ENCODE data around the gene UBE3B.
"Not testable (repeated sequence)": the region's sequence is repeated elsewhere in the genome, so short reads cannot be mapped to it uniquely, and the experiment has no call there.

Gene UBE3B

DNA sequence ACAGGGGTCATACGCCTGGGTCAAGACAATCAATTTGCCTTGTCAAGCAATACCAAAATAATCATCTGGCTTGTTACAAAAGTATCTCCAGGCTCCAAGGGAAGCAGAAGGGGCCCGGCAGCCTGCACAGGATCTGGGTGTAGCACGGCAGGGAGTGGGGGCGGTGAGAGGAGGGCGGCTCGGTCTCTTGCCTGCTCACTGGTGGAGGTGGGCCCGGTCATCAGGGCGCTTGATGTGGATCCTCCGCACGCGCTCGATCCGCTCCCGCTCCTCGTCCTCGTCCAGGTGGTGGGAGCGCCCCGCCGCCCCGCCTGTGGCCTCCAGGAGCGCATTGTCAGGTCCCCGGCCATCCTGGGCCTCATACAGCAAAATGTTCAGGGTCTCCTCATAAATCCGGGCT is 26.0 kb upstream of the UBE3B start:
- no peak for FAIRE-seq

GRCh38 chr12:109452489-109452888 is 24.9 kb upstream of the UBE3B start:
- FAIRE-seq, result no peak

DNA sequence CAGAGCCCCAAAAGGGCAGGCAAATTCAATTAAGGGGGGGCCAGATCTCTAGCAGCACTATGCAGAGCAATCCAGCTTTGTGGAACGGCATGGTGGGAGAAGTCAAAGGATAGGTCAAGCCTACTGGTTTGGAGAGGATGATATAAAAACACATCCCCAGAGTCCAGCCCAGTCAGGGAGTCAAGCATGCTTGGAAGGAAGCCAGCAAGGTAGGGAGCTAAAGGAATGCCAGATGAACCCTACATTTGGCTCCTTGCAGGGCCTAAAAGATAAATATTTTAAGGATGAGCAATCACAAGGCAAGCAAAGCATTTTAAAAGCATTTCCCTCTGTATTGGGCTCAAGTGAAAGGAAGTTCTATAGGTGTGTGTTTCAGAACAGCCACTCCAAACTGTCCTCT is 21.7 kb upstream of the UBE3B start:
- no peak for FAIRE-seq

DNA sequence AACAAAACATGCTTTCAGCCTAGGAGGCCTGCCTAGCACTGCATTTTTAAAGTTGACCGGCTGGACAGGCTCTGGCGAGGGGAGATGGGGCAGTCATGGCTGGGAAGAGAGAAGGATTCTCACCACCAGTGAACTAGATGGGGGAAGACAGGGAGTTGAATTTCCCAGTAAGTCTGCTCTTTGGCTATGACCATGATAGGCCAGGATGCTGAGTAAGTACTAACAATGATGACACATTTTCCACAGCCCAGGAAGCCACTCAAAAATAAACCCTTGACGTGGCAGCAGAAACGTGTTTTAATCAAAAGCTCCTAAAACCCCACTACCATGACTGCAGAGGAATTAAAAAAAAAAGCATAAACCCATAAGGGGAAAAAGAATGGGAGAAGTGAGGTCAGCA is 19.3 kb upstream of the UBE3B start:
- no peak for FAIRE-seq

- no peak for FAIRE-seq
Observed at GRCh38 chr12:109458771-109459208, 18.6 kb upstream of the UBE3B start.

DNA sequence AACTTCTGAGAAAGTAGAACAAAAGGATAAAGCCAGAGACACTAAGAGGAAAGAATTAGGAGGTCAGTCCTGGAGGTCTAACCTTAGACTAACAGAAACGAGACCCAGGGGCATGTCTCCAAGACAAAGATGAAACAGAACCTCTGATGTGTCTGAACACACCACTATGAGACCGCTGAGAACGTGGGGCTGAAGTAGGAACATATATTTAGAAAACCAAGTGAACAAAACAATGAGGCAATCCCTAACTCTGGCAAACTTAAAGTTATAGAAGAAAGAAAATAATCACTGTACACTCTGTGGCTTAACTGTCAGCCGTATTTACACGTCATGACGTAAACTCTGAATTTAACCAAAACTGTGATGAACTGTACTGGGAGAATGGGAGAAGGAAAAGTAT is 18.2 kb upstream of the UBE3B start:
- no peak for FAIRE-seq

GRCh38 chr12:109460538-109460937 is 16.9 kb upstream of the UBE3B start:
- no peak for FAIRE-seq

DNA sequence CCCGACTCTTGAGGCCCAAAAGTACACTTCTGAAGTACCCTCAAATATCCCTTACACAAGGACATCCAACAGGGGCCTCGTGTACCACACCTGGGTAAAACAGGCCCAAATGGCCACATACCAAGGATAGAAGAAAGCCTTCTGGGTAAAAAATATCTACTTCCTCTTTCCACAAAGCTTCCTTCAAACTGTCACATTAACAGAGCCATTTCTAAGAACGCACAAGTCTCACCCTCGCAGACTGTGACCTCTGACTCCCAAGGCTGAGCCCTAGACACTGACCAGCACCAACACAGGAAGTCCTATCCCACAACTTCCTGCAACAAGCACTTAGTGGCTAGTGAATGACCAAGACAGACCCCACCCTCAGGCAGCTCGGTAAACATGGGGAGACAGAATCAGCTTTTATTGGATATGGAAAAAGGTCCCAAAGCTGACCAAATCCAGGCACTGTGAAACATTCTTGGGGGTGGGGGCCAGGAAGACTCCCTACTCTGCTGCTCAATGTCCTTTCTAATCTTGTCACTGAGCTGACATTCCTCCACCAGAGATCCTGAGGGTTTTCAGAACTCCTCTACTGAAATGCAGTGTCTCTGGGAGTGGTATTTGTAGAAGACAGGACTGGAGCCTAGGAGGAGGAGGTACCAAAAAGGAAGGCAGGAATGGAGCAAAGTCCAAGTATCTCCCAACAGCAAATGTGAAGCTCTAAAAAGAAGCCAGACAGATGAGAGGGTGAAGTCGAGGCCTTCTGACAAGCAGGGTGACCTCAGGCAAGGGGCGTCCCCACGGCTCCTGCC is 16.2 kb upstream of the UBE3B start:
- FAIRE-seq, result no peak

DNA sequence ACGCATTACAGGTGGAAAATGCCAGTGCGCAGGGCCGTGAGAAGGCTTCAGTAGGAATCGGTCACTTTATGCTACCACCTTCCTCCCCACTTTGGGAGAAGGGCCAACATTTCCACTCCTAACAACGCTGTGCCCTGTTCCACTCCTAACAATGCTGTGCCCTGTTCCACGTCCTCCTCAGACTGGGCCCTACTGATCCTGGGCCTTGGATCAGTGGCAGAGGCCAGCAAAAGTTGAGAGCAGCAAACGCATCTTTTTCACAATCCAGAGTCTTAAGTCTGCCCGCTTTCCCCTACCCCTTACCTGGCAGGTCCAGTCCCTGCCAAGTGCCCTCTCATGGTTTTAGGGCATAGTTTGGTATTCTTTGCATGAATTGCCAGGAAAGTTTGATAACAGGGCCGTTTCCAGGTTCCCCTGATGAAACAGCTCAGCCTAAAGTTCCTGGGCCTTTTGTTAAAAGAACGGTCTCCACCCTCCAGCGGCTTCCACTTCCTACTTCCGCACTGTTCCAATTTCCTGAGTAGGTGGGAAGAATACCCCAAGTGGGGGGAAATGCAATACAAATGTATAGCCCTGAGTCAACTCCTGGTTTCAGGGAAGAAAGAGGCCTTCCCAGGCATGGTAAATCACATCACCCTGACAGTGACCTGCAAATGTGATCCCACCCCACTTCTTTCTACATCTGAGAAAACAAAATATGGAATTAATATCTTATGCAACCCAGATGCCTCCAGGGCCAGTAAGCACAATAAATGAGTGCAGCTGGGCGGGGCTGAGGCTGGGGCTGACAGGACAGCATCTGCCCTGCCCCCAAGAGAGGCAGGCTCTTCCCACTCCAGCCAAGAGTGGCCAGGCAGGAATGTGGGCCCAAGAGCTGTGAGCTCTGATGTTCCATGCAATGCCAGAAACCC is 15.3 kb upstream of the UBE3B start:
- FAIRE-seq, result no peak

DNA sequence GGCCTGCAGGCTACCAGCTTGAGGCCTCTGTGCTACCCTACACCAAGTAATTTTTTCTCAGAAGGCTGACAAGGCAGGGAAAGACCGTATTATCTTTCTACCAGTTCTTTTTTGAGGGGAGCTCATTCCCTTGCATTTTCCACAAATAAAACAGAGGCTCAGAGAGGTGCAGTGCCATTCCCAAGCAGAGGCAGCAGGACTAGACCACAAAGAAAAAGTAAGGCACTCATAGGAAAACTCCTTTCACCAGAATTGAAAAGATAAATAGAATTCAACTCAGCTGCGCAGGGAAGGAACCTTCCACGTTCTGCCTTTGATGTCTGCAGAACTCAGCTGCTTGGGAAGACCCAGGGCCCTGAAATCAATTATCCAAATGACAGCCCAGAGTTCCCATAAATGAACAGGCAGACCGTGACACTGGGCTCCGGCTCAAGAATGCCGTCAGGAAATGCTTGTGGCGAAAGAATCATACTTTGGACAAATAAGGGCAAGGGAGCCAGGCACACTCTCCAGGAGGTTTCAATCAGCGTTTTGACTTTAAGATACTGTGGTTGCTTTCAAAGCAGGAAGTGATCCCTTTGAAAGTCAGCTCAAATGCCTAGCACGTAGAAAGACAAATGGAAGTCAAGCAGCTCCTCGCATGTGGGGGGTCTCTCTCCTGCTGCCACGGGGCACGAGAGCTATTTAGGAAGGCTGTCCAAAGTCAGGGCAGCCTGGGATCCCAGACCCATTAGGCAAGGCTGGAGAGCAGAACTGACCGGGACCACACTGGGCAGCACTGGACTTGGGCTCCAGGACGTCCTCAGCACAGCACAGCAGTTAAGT is 14.4 kb upstream of the UBE3B start:
- FAIRE-seq, result no peak

DNA sequence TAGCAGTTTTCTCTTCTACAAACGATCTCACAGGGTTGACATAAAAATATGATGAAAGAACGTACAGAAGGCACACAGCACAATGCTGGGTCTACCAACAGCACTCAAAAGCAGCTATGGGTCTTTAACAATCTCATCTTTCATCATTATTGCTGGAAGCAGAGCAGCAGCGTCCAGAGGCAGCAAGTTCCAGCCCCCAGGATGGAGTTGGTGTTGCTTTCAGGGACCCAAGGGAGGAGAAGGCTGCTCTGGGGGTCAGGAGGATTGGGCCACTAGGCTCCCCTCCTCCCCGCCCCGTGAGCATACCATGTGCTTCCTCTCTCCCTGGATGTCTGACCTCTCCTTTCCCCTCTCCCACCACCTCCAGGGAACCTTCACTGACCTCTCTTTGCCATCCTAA is 13.7 kb upstream of the UBE3B start:
- FAIRE-seq, result no peak

DNA sequence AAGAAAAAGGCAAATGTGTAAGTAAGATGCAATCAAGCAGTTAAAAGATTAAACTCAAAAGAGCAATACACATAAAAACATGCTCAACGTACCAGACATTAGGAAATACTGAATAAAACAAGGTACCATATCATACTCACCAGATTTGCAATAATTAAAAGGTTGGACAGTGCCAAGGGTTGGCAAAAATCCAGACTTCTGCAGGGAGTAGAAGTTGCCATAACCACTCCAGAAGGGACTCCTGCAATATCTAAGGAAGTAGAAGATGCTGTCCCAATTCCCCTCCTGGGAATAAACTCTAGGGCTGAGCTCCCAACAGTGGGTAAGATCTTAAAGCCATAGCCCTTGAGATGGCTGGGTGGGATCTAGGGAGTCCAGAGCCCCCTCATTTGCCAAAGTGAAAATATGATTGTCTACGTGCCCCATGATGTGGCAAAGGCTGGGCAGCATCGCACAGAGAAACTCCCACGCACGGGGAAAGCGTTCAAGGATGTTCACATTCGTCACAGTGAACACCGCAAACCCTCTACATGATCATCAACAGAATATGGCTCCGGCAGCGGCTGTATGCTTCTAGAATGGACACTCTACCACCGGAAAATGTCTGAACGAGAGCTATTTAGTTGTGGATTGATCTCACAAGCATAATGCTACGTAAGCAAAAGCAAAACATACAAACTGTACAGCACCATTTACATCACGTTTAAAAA is 12.6 kb upstream of the UBE3B start:
- no peak for FAIRE-seq

- no peak for FAIRE-seq
Observed at GRCh38 chr12:109466305-109466704, 11.1 kb upstream of the UBE3B start.

- FAIRE-seq, result no peak
Observed at GRCh38 chr12:109466821-109467220, 10.6 kb upstream of the UBE3B start.

DNA sequence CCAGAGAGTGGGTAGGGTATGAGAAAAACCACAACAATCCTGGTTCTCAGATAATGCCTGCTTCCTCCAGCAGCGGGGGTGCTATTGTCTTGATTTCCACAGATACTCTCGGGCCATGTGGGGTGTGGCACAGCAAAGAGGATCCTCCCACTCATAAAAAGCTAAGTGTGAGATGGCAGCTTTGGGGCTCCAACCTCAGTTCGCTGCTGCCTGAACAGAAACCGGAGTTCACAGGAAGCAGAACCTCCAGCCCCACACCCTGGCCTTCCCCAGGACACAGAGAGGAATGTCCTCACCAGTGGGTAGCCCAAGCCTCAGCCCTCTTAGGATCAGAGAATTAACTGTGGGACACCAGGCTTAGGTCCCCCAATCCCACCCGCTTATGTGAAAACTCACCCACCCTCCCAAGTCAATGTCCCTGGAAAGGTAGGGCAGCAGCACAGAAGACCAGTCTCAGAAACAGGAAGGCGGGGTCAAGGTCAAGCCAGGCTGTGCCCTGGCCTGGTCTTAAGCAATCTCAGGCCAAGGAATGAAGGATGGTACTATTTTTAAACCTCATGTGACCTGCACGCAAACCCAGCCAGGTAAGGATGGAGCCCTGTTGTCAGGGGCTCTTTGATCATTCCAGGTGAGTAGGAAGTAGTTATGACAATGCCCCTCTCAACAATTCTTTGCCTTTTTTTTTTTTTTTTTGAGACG is 9.3 kb upstream of the UBE3B start:
- no peak for FAIRE-seq

GRCh38 chr12:109469517-109469916 is 7.9 kb upstream of the UBE3B start:
- no peak for FAIRE-seq

DNA sequence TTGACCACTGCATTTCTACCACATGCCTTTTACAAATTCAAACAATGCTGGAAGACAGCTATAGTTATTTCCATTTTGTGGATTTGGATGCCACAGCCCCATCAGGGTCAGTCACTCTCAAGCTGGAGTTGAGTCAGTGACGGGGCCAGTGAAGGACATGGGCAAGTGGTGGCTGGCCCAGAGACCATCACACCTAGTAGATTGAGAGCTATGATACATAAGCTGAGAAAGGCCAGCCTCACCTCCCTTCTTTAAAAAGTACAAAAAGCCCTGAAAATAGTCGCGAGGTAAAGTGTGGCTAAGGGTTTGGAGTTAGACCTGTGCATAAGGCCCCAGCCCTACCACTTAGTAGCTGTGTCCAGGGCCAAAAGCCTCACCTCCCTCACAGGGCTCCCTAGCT is 4.4 kb upstream of the UBE3B start:
- no peak for FAIRE-seq

DNA sequence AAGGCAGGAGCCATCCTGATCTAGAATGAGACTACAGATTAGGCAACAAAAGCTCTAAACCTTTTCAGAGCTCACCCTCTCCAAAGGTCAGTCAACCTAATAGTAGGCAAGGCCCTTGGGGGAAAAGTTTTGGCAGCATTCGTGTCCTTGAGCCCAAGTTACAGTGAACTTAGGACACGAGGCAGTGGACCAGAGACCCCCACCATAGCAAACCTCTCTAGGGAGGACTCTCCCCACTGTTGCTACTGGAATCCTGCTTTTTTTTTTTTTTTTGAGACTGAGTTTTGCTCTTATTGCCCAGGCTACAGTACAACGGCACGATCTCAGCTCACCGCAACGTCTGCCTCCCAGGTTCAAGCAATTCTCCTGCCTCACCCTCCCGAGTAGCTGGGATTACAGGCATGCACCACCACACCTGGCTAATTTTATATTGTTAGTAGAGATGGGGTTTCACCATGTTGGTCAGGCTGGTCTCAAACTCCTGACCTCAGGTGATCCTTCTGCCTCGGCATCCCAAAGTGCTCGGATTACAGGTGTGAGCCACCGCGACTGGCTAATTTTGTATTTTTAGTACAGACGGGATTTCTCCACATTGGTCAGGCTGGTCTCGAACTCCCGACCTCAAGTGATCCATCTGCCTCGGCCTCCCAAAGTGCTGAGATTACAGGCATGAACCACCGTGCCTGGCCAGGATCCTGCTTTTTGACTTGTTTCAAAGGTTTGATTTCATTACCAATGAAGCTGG is 3.7 kb upstream of the UBE3B start:
- FAIRE-seq, result not testable (repeated sequence)

DNA sequence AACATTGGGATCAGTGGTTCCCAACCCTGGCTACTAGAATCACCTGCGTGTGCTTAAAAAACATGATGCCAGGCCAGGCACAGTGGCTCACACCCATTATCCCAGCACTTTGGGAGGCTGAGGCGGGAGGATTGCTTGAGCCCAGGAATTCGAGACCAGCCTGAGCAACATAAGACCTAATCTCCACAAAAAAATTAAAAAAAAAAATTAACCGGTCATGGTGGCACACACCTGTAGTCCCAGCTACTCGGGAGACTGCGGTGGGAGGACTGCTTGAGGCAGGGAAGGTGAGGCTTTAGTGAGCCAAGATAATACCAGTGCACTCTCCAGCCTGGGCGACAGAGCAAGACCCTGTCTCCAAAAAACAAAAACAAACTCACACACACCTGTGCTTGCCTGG is 2.3 kb upstream of the UBE3B start:
- FAIRE-seq, result no peak

GRCh38 chr12:109475993-109476806 is 1.2 kb upstream of the UBE3B start:
- FAIRE-seq, result no peak

Measured in TTC549 (cell line).